GM12864 (cell line): ENCODE measurements around the gene UACA.

Experiments used
- DNase-seq: peaks from one replicate; pipeline ENCODE4 v3.0.0-alpha.2; 2011; ENCODE audit warnings: low read depth
- H3K4me3 ChIP-seq: 2 replicates; pipeline ENCODE4 v1.5.1; 2011; ENCODE audit warnings: mild to moderate bottlenecking, low read depth, low read length, control low read depth
- TF ChIP-seq, protein P1 (sequence below): IDR thresholded peaks from 2 replicates; pipeline ENCODE4 v1.5.1; 2011; ENCODE audit warnings: low read depth, mild to moderate bottlenecking, moderate library complexity, low read length, control low read depth, inconsistent platforms; ENCODE audit errors: missing control alignments

UACA gene

DNA sequence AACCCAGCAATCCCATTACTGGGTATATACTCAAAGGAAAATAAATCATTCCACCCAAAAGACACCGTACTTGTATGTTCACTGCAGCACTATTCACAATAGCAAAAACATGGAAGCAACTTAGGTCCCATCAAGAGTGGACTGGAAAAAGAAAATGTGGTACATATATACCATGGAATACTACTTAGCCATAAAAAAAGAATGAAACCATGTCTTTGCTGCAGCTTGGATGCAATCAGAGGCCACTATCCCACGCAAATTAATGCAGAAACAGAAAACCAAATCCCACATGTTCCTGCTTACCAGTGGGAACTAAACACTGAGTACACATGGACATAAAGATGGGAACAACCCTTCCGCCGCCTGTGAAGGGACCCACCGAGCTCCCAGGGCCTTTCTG, 34.2 kb downstream of the UACA start:
- H3K4me3 ChIP-seq: no peak overlapping the region
- no peak for DNase-seq
- TF ChIP-seq, protein P1, sequence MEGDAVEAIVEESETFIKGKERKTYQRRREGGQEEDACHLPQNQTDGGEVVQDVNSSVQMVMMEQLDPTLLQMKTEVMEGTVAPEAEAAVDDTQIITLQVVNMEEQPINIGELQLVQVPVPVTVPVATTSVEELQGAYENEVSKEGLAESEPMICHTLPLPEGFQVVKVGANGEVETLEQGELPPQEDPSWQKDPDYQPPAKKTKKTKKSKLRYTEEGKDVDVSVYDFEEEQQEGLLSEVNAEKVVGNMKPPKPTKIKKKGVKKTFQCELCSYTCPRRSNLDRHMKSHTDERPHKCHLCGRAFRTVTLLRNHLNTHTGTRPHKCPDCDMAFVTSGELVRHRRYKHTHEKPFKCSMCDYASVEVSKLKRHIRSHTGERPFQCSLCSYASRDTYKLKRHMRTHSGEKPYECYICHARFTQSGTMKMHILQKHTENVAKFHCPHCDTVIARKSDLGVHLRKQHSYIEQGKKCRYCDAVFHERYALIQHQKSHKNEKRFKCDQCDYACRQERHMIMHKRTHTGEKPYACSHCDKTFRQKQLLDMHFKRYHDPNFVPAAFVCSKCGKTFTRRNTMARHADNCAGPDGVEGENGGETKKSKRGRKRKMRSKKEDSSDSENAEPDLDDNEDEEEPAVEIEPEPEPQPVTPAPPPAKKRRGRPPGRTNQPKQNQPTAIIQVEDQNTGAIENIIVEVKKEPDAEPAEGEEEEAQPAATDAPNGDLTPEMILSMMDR: no peak

DNA sequence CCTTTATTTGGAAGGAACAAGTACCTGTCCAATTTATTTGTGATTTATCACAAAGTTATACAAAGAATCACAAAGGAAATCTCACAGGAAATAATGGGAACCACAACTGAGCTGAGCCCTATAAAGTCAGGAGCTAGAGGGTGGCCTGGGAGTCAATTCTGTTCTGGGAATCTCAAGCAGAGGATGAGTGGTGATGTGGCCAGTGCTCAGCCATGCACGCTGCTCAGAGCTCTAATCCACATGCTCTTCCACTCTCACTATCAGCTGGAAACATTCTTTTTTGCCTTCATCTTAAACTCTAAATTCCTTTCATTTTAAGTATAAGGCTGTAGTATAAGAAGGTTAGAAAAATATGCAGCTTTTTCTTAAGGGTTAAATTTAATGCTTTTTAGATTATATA, 36.6 kb downstream of the UACA start:
- TF ChIP-seq, protein P1: no peak
- no peak overlapping the region for H3K4me3 ChIP-seq
- no peak for DNase-seq

DNA sequence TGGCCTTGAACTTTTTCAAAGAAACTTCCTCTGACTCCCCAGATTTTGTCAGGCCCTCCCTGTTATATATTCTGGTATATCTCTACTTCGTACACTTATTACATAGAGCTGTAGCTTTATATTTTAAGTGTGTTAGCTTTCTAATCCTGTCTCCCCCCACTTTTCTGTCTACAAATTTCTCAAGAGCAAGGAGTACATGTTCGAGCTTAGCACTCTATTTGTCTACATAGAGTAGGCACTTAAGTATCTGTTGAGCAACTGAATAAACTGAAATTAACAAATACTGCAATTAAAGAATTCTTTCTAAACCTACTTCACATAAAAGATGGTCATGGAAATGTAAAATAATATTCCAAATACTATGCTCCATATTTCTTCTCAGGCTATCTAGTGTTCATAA, 39.4 kb downstream of the UACA start:
- DNase-seq: no peak
- TF ChIP-seq, protein P1: no peak
- no peak overlapping the region for H3K4me3 ChIP-seq

DNA sequence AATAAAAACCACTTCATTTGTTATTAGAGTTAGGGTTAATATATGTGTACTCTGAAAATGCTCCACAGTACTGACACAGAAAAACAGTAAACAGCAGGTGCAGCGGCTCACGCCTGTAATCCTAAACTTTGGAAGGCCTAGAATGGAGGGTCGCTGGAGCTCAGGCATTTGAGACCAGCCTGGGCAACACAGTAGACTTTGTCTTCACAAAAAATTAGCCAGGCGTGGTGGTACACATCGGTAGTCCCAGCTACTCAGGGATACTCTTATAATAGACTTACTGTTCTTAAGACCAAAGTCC, 40.3 kb downstream of the UACA start:
- TF ChIP-seq, protein P1: no peak
- H3K4me3 ChIP-seq: no peak overlapping the region
- no peak for DNase-seq

DNA sequence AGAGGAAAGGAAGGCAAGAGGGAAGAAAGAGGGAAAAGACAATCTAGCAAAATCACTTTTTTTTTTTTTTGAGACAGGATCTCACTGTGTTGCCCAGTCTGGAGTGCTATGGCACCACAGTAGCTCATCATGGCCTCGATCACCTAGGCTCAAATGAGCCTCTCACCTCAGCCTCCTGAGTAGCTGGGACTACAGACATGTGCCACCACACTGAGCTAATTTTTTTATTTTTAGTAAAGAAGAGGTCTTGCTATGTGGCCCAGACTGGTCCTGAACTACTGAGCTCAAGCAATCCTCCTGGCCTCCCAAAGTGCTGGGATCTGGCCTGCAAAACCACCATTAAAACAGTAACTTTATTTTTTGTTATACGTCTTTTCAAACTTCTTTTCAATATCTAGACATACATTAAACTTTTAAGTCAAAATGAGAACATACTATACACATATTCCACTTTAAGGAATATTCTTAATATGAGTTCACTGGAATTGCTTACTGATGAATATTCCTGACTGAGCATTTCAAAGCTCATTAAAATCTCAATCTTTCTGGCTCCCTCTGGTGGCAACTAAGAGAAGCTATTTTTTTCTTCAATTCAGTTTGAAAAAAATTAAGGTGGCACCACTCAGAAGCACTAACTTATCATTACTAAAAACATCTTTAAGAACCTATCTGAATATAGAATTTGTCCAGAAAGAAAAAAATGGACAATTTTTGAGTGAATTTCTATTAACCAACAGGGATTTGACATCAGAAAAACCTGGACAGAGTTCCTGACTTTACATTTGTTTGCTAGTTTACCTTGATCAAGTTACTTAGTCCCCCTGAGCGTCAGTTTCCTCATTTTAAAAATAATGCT, 40.9 kb downstream of the UACA start:
- no peak overlapping the region for H3K4me3 ChIP-seq
- DNase-seq: peak; percentile 10
- TF ChIP-seq, protein P1: peak; percentile 50

DNA sequence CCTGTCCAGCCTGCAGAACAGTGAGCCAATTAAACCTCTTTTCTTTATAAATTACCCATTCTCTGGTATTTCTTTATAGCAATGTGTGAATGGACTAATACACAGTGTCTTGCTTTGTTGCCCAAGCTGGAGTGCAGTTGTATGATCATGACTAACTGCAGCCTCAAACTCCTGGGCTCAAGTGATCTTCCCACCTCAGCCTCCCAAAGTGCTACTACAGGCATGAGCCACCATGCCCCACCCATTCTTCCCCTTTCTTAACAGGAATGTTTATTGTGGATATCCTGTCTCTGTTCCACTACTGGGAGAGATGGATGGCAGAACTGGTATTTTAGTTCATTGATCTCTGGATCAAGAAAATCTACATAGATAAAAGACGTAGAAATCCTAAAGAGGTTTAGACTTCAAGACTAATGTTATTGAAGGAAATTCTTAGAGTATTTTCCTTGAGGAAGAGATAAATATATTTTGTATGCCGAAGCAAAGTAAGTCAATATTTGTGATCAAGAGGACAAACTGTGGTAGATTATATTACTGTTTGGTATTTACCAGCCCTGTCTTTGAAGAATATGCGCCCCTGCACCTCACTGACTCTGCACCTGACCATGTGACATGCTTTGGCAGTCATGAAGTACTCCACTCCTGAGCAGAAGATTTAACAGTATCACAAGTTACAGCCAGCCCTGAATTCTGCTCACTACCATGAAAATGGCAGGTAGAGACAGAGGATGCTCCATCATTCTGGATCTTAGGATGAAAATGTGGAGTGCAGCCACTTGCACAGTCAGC, 42.9 kb downstream of the UACA start:
- DNase-seq: no peak
- TF ChIP-seq, protein P1: no peak
- no peak overlapping the region for H3K4me3 ChIP-seq
